ENCODE results near the gene HCN2. TPM values are rescaled to one million over a fixed set of nuclear protein-coding genes. Genes with fewer than 3 reads are reported as not detected.
A peak's percentile ranks its signal among the peaks of the same experiment; 100 is the strongest.

HCN2 gene
- total and polyA plus RNA-seq, 2 of the 13 experiments (the other 11 are each of a cell fraction or from before 2014, with no cell fraction given), result 0.01 TPM; not detected in 1

- no peak for TF ChIP-seq ZNF142 (CRISPR knock-in tag; IDR thresholded peaks at IDR 0.05)
- TF ChIP-seq ZNF547 (CRISPR knock-in tag; IDR thresholded peaks at IDR 0.05), result no peak
- no peak for TF ChIP-seq FOXP1 (IDR thresholded peaks at IDR 0.05)
- TF ChIP-seq FOXP1 (CRISPR knock-in tag; IDR thresholded peaks at IDR 0.05), result peak; percentile 47; the same call in 1 of the 2 replicates
- peak; percentile 82 for TF ChIP-seq FOXA3 (CRISPR knock-in tag; IDR thresholded peaks at IDR 0.05)
- TF ChIP-seq SMAD3 (CRISPR knock-in tag; IDR thresholded peaks at IDR 0.05), result peak; percentile 77; the same call in 1 of the 2 replicates
- TF ChIP-seq ZSCAN20 (CRISPR knock-in tag; IDR thresholded peaks at IDR 0.05; ENCODE audit: borderline replicate concordance), result no peak
- no peak for TF ChIP-seq NCOA5 (CRISPR knock-in tag; IDR thresholded peaks at IDR 0.05)
- TF ChIP-seq ZNF432 (CRISPR knock-in tag; IDR thresholded peaks at IDR 0.05; ENCODE audit: borderline replicate concordance), result no peak
- TF ChIP-seq ZNF557 (CRISPR knock-in tag; IDR thresholded peaks at IDR 0.05), result 0 out of 2 replicates have a peak, but pooled peaks have one; percentile 45
- TF ChIP-seq ZSCAN21 (CRISPR knock-in tag; IDR thresholded peaks at IDR 0.05; ENCODE audit: borderline replicate concordance), result peak; percentile 48; the same call in 1 of the 2 replicates
- TF ChIP-seq PHF8 (CRISPR knock-in tag; IDR thresholded peaks at IDR 0.05), result peak; percentile 76
- TF ChIP-seq USF2 (IDR thresholded peaks at IDR 0.05; ENCODE audit: low read depth, low read length), result no peak
- no peak for TF ChIP-seq USF2 (CRISPR knock-in tag; IDR thresholded peaks at IDR 0.05; ENCODE audit: borderline replicate concordance)
- no peak for TF ChIP-seq PHB2 (IDR thresholded peaks at IDR 0.05; ENCODE audit: partially characterized antibody)
- TF ChIP-seq ATM (IDR thresholded peaks at IDR 0.05; ENCODE audit: borderline replicate concordance), result no peak
- TF ChIP-seq FOSL2 (CRISPR knock-in tag; IDR thresholded peaks at IDR 0.05), result peak; percentile 50; the same call in 1 of the 2 replicates
- TF ChIP-seq HMG20A (CRISPR knock-in tag; IDR thresholded peaks at IDR 0.05; ENCODE audit: borderline replicate concordance), result peak; percentile 85; the same call in 1 of the 2 replicates
- TF ChIP-seq SAP130 (CRISPR knock-in tag; IDR thresholded peaks at IDR 0.05; ENCODE audit: low read depth), result peak; percentile 99
- TF ChIP-seq CTCF (CRISPR knock-in tag; IDR thresholded peaks at IDR 0.05), result peak; percentile 21; the same call in 1 of the 2 replicates
- no peak for TF ChIP-seq TCF12 (IDR thresholded peaks at IDR 0.05)
- peak; percentile 79 for TF ChIP-seq TCF12 (CRISPR knock-in tag; IDR thresholded peaks at IDR 0.05)
- peak; percentile 88 for TF ChIP-seq ETV5 (CRISPR knock-in tag; IDR thresholded peaks at IDR 0.05; ENCODE audit: borderline replicate concordance)
Measured at GRCh38 chr19:660793-661426, 71.2 kb downstream of the HCN2 start (continued).

Measured in HepG2 (cell line).